AG08396 (cell line): Measurements from ENCODE around the gene AGXT.

Source experiments
- DNase-seq: peaks from one replicate; pipeline ENCODE4 v3.0.0; 2012; ENCODE audit warnings: low spot score, mixed read lengths

AGXT gene

GRCh38 chr2:240886678-240887609 is 18.3 kb downstream of the AGXT start:
- no peak for DNase-seq

- no peak for DNase-seq
Measured at GRCh38 chr2:240887631-240888030, 19.0 kb downstream of the AGXT start.

GRCh38 chr2:240888130-240888889 is 19.7 kb downstream of the AGXT start:
- DNase-seq = no peak

- DNase-seq = no peak
Measured at GRCh38 chr2:240888890-240889573, 20.4 kb downstream of the AGXT start.

- DNase-seq = no peak
Measured at GRCh38 chr2:240889601-240890560, 21.3 kb downstream of the AGXT start.

GRCh38 chr2:240890691-240891090 is 22.1 kb downstream of the AGXT start:
- DNase-seq = no peak

GRCh38 chr2:240891492-240892340 is 23.1 kb downstream of the AGXT start:
- DNase-seq = no peak

GRCh38 chr2:240892356-240892755 is 23.7 kb downstream of the AGXT start:
- no peak for DNase-seq

- DNase-seq = no peak
Measured at GRCh38 chr2:240892925-240893324, 24.3 kb downstream of the AGXT start.

- peak; percentile 74 for DNase-seq
Measured at GRCh38 chr2:240893363-240893844, 24.8 kb downstream of the AGXT start.

GRCh38 chr2:240894006-240894405 is 25.4 kb downstream of the AGXT start:
- no peak for DNase-seq

GRCh38 chr2:240894836-240895558 is 26.4 kb downstream of the AGXT start:
- DNase-seq = no peak

GRCh38 chr2:240895656-240896388 is 27.2 kb downstream of the AGXT start, which contains the start of gene MAB21L4:
TSS of gene MAB21L4 (minus strand) at chr2:240896156. CDS start at chr2:240895997, 159 bp downstream.
- DNase-seq = no peak

GRCh38 chr2:240896394-240896793 is 27.8 kb downstream of the AGXT start:
- DNase-seq = no peak

GRCh38 chr2:240896871-240897692 is 28.5 kb downstream of the AGXT start:
- DNase-seq = no peak

- no peak for DNase-seq
Measured at GRCh38 chr2:240898108-240898730, 29.6 kb downstream of the AGXT start.

GRCh38 chr2:240898731-240899467 is 30.3 kb downstream of the AGXT start:
- DNase-seq = no peak
